Endothelial cell of umbilical vein (primary cell): ENCODE measurements around the gene TCEANC. TPM values are rescaled to one million over a fixed set of nuclear protein-coding genes. Genes with fewer than 3 reads are reported as not detected.

Experiments used
- BruUV-seq: library from RNA; stranded (reverse); fragments of 400-500 nt; replicated peaks from 2 replicates; lab custom pipeline; 2021; lab: Mats Ljungman, UMichigan
- CTCF ChIA-PET: fragments of 300-600, 350-600 bp; sonication (Branson Sonifier 250); formaldehyde crosslinking; loops from one replicate; lab custom pipeline; 2021; ENCODE audit warnings: antibody characterized with exemption, inconsistent platforms; lab: Charles Lee
- POLR2A ChIA-PET: fragments of 300-600, 350-600 bp; sonication (Branson Sonifier 250); formaldehyde crosslinking; loops from one replicate; lab custom pipeline; 2021; ENCODE audit warnings: antibody characterized with exemption, inconsistent platforms; lab: Charles Lee
- DNase-seq: peaks from one replicate; pipeline ENCODE4 v3.0.0-alpha.2; 2011; ENCODE audit warnings: low read depth, low spot score
- FAIRE-seq: peaks from 2 replicates; lab custom pipeline; 2011; peaks lifted over from hg19 to GRCh38; lab: Jason Lieb, UNC
- H2AFZ ChIP-seq: 2 replicates; pipeline ENCODE4 v1.6.0; 2012; ENCODE audit warnings: low read depth, low read length, control low read depth, inconsistent platforms
- H3K27ac ChIP-seq: 2 replicates; pipeline ENCODE4 v1.5.1; 2011; ENCODE audit warnings: low read depth, mild to moderate bottlenecking, control low read depth, low read length, moderate library complexity; ENCODE audit not compliant: insufficient read depth
- H3K27me3 ChIP-seq, 2 experiments: 2 replicates each; pipeline versions ENCODE4 v1.6.0 to v1.6.1; 2011; ENCODE audit warnings: low read length in 2 of 2, mixed read lengths in 1 of 2; ENCODE audit not compliant: control insufficient read depth in 2 of 2, insufficient read depth in 2 of 2
- H3K36me3 ChIP-seq, 2 experiments: 2 replicates in 1 of 2; 3 replicates in 1 of 2; pipeline ENCODE4 v1.5.1; 2011; ENCODE audit warnings: low read length in 2 of 2, mild to moderate bottlenecking in 1 of 2, moderate library complexity in 1 of 2; ENCODE audit not compliant: control insufficient read depth in 2 of 2, insufficient read depth in 2 of 2; ENCODE audit errors: extremely low read depth in 1 of 2
- H3K4me1 ChIP-seq: 3 replicates; pipeline ENCODE4 v1.5.1; 2011; ENCODE audit warnings: mild to moderate bottlenecking, low read length; ENCODE audit not compliant: control insufficient read depth, insufficient read depth; ENCODE audit errors: extremely low read depth
- H3K4me2 ChIP-seq: 2 replicates; pipeline ENCODE4 v1.6.1; 2011; ENCODE audit warnings: low read length, control low read depth, mixed read lengths; ENCODE audit not compliant: insufficient read depth
- H3K4me3 ChIP-seq, 3 experiments: fragments of 200-600 bp in 1 of 3; sonication (generic), shearing (Covaris generic) in 1 of 3; replicated peaks in 1 of 3; 2 replicates each; pipeline ENCODE4 v1.5.1; 2011 to 2016; ENCODE audit warnings: control low read depth in 3 of 3, low read length in 3 of 3, mild to moderate bottlenecking in 2 of 3, inconsistent platforms in 1 of 3, low read depth in 1 of 3, moderate library complexity in 1 of 3; ENCODE audit not compliant: insufficient read depth in 1 of 3
- H3K79me2 ChIP-seq: 2 replicates; pipeline ENCODE4 v1.6.0; 2012; ENCODE audit warnings: low read length, inconsistent platforms; ENCODE audit not compliant: control insufficient read depth, insufficient read depth
- H3K9ac ChIP-seq: replicated peaks from 2 replicates; pipeline ENCODE3; 2011; ENCODE audit warnings: low read length, control low read depth; ENCODE audit not compliant: insufficient read depth; ENCODE audit errors: extremely low read depth
- H3K9me1 ChIP-seq: replicated peaks from 3 replicates; pipeline ENCODE4 v1.6.0; 2011; ENCODE audit warnings: mild to moderate bottlenecking, low read length; ENCODE audit not compliant: control insufficient read depth, insufficient read depth; ENCODE audit errors: extremely low read depth
- H3K9me3 ChIP-seq: replicated peaks from 2 replicates; pipeline ENCODE4 v1.5.1; 2012; ENCODE audit warnings: low read length, inconsistent platforms; ENCODE audit not compliant: control insufficient read depth, insufficient read depth
- H4K20me1 ChIP-seq: replicated peaks from 2 replicates; pipeline ENCODE3; 2011; ENCODE audit warnings: mild to moderate bottlenecking, low read length; ENCODE audit not compliant: control insufficient read depth, insufficient read depth; ENCODE audit errors: extremely low read depth
- FOS ChIP-seq: IDR thresholded peaks from 2 replicates; pipeline ENCODE4 v1.6.1; 2011; ENCODE audit warnings: mild to moderate bottlenecking, low read length, moderate library complexity, borderline replicate concordance; ENCODE audit not compliant: insufficient read depth
- GATA2 ChIP-seq: IDR thresholded peaks from 2 replicates; pipeline ENCODE4 v1.7.0; 2011; ENCODE audit warnings: low read depth, mild to moderate bottlenecking, moderate library complexity, mixed read lengths, low read length; ENCODE audit not compliant: insufficient read length, insufficient read depth
- MYC ChIP-seq: IDR thresholded peaks from one replicate; pipeline ENCODE4 v1.6.1; 2011; ENCODE audit warnings: mild to moderate bottlenecking, low read depth, low read length
- POLR2AphosphoS5 ChIP-seq: IDR thresholded peaks from 2 replicates; pipeline ENCODE4 v1.6.1; 2012; ENCODE audit warnings: low read depth, mild to moderate bottlenecking, control low read depth, low read length, moderate library complexity; ENCODE audit not compliant: insufficient read depth
- dilution Hi-C: fragments of 300-500 bp; cut with MboI; formaldehyde crosslinking; loops from one replicate; pipeline ENCODE4 v1.15.0; 2019; ENCODE audit warnings: low sequenced_read_pairs; ENCODE audit not compliant: extremely low pct_ligation_motif_present
- intact Hi-C: fragments of 100-400 bp; cut with micrococcal nuclease; formaldehyde crosslinking; loops from one replicate; pipeline ENCODE4 v1.10.0; 2022
- polyA plus RNA-seq, 4 experiments: library from polyadenylated mRNA; depleted of rRNA in 3 of 4; stranded (reverse) in 3 of 4; unstranded in 1 of 4; fragments of >200 nt; gene quantifications; 2 replicates each; pipeline versions ENCODE4 v1.2.1 to v1.2.3, GENCODE V29; 2011 to 2012; ENCODE audit warnings: missing spikeins in 1 of 4
- total RNA-seq: library from RNA; stranded (reverse); gene quantifications from 2 replicates; pipeline ENCODE4 v1.2.3, GENCODE V29; 2021
- TF ChIP-seq, protein P1 (sequence below): IDR thresholded peaks from 2 replicates; pipeline ENCODE4 v1.6.1; 2011; ENCODE audit not compliant: insufficient read depth, insufficient read length
- TF ChIP-seq, protein P2 (sequence below), 2 donors: IDR thresholded peaks; 1 replicate in 1 of 2; 2 replicates in 1 of 2; pipeline ENCODE4 v1.5.1; 2011; ENCODE audit warnings: low read length in 2 of 2, mild to moderate bottlenecking in 2 of 2, moderate library complexity in 2 of 2, control low read depth in 1 of 2, inconsistent platforms in 1 of 2, low read depth in 1 of 2; ENCODE audit not compliant: insufficient read depth in 1 of 2; ENCODE audit errors: extremely low read depth in 1 of 2

TCEANC gene
- total and polyA plus RNA-seq, 2 donors (not counting 3 experiments of a cell fraction or from before 2014, with no cell fraction given): 0.32 to 0.75 TPM

DNA sequence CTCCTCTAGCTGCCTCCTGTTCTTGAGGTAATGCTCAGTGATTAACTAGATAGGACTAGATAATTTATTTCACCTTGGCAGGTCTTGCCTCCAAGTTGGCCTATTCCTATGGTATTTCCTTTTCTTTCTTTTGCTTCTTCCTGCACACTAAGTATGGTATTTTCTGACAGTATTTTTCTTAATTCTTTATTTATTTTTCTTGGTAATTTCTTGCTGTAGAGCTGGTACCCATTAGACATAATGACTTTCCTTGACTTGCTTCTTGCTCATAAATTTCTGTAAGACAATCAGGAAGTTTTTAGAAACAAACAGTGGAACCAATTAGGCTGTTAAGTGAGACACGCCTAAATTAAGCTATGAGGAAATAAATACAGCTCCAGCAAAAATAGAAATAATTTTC, 45.5 kb downstream of the TCEANC start:
- Histone ChIP-seq H3K79me2 (peaks cover 64% of the 10 kb centered on the region), H3K9me1 (no peaks in the 10 kb centered on the region), H3K27me3 (no peaks in the 10 kb centered on the region), H2AFZ (no peak overlapping the region), H3K9ac (no peak overlapping the region), H3K4me2 (peak overlapping the region; percentile 17), H3K9me3 (no peaks in the 10 kb centered on the region), H3K4me1 (peaks cover 17% of the 10 kb centered on the region), H3K4me3 (no peak overlapping the region), H3K36me3 (no peaks in the 10 kb centered on the region), H3K27ac (no peak overlapping the region), H4K20me1 (peaks cover 3% of the 10 kb centered on the region)
- intact Hi-C loops: no loop called here
- DNase-seq (no peak), FAIRE-seq (peak; percentile 69)
- ChIA-PET POLR2A (no interaction called here), CTCF (interaction anchor here (0.8 kb wide), 1 partner anchor 751 kb away, joined by 3 read pairs; no protein-coding TSS in a partner anchor)
- no peak for TF ChIP-seq FOS
- TF ChIP-seq, protein P1, sequence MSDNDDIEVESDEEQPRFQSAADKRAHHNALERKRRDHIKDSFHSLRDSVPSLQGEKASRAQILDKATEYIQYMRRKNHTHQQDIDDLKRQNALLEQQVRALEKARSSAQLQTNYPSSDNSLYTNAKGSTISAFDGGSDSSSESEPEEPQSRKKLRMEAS: no peak
- TF ChIP-seq MYC: no peak
- no peak for TF ChIP-seq POLR2AphosphoS5
- no peak for TF ChIP-seq GATA2
- TF ChIP-seq, protein P2, sequence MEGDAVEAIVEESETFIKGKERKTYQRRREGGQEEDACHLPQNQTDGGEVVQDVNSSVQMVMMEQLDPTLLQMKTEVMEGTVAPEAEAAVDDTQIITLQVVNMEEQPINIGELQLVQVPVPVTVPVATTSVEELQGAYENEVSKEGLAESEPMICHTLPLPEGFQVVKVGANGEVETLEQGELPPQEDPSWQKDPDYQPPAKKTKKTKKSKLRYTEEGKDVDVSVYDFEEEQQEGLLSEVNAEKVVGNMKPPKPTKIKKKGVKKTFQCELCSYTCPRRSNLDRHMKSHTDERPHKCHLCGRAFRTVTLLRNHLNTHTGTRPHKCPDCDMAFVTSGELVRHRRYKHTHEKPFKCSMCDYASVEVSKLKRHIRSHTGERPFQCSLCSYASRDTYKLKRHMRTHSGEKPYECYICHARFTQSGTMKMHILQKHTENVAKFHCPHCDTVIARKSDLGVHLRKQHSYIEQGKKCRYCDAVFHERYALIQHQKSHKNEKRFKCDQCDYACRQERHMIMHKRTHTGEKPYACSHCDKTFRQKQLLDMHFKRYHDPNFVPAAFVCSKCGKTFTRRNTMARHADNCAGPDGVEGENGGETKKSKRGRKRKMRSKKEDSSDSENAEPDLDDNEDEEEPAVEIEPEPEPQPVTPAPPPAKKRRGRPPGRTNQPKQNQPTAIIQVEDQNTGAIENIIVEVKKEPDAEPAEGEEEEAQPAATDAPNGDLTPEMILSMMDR (IDR thresholded peaks at IDR 0.05; ENCODE audit: extremely low read depth in 1 of 2, insufficient read depth in 1 of 2, low read depth in 1 of 2, low read length in 2 of 2): no peak
- no TSS peak for BruUV-seq
- dilution Hi-C loops: no loop called here
